Tongue (tissue), 3 donors: Measurements from ENCODE around the gene GINM1. TPM values are rescaled to one million over a fixed set of nuclear protein-coding genes. Genes with fewer than 3 reads are reported as not detected.

Source experiments
- DNase-seq: peaks from one replicate; pipeline ENCODE4 v3.0.0-alpha.2; 2015
- small RNA-seq: library from RNA; depleted of rRNA; stranded (forward); fragments of <200 nt; gene quantifications from one replicate; pipeline ENCODE3, GENCODE V24; 2014; ENCODE audit warnings: low replicate concordance
- total RNA-seq: library from RNA; depleted of rRNA; stranded (reverse); fragments of >200 nt; gene quantifications from one replicate; pipeline ENCODE4 v1.2.3, GENCODE V29; 2014

GINM1 gene
- total RNA-seq, 1 donor from 2014 or later = 56.1 TPM

GRCh38 chr6:149600508-149600907, 34.3 kb downstream of the GINM1 start:
- no peak for DNase-seq

GRCh38 chr6:149608381-149608982, 42.3 kb downstream of the GINM1 start:
- no peak for DNase-seq

- DNase-seq = no peak
These were observed 48.2 kb downstream of the GINM1 start for GRCh38 chr6:149614337-149614736.

- DNase-seq = peak; percentile 34
These were observed 49.6 kb downstream of the GINM1 start for GRCh38 chr6:149615805-149616204.

GRCh38 chr6:149627672-149628071, 61.5 kb downstream of the GINM1 start:
- DNase-seq = no peak

- DNase-seq = no peak
These were observed 62.8 kb downstream of the GINM1 start for GRCh38 chr6:149628875-149629510.

GRCh38 chr6:149634315-149634714, 68.1 kb downstream of the GINM1 start:
- no peak for DNase-seq

- no peak for DNase-seq
These were observed 69.9 kb downstream of the GINM1 start for GRCh38 chr6:149636124-149636523.

Small RNA genes lying within 50 kb of the gene (small RNA-seq; reads per million reads assigned to genes)
- gene RF00019 = not detected
- gene RF00410 = not detected
- not detected for gene RNU7-3P

Other genes with a start within 250 kb of the GINM1 start
- gene TAB2, start 248.7 kb upstream of the GINM1 start, total RNA-seq = 50.2 TPM
- 5.5 TPM for gene SUMO4, start 166.1 kb upstream of the GINM1 start, total RNA-seq
- 0.72 TPM for gene ZC3H12D, start 81.4 kb upstream of the GINM1 start, total RNA-seq
- 45.5 TPM for gene PPIL4, start 20.3 kb upstream of the GINM1 start, total RNA-seq
- 27.3 TPM for gene KATNA1, start 82.3 kb downstream of the GINM1 start, total RNA-seq
- gene LATS1, start 151.7 kb downstream of the GINM1 start, total RNA-seq = 31.8 TPM
- gene NUP43, start 180.2 kb downstream of the GINM1 start, total RNA-seq = 27.6 TPM
- gene PCMT1, start 183.4 kb downstream of the GINM1 start, total RNA-seq = 165 TPM